K562 (cell line): ENCODE results near the gene MTPN. TPM values are rescaled to one million over a fixed set of nuclear protein-coding genes. Genes with fewer than 3 reads are reported as not detected.

Source experiments
- BCL6 ChIP-seq: fragments of 250-450 bp; sonication (Bioruptor Pico); IDR thresholded peaks from 2 replicates; pipeline ENCODE4 v1.4.0; 2020
- BCOR ChIP-seq: fragments of 450-650 bp; IDR thresholded peaks from 2 replicates; pipeline ENCODE4 v1.6.1; 2016
- DPF2 ChIP-seq: fragments of 450-650 bp; IDR thresholded peaks from 2 replicates; pipeline ENCODE4 v1.6.1; 2016
- KDM1A ChIP-seq, 2 experiments: fragments of 450-650 bp; IDR thresholded peaks; 2 replicates each; pipeline ENCODE4 v1.6.1; 2016; ENCODE audit warnings: mild to moderate bottlenecking in 2 of 2
- MLLT1 ChIP-seq, 2 experiments: fragments of 450-650 bp; IDR thresholded peaks; 2 replicates each; pipeline ENCODE4 v1.6.1; 2016
- MTA3 ChIP-seq: fragments of 450-650 bp; formaldehyde crosslinking; IDR thresholded peaks from 2 replicates; pipeline ENCODE4 v1.6.1; 2017; ENCODE audit warnings: mild to moderate bottlenecking, borderline replicate concordance
- NCOR1 ChIP-seq: fragments of 450-650 bp; IDR thresholded peaks from 2 replicates; pipeline ENCODE4 v1.6.1; 2016; ENCODE audit warnings: mild to moderate bottlenecking, moderate library complexity
- PRMT5 ChIP-seq: sonication (generic); formaldehyde crosslinking; IDR thresholded peaks from 2 replicates; pipeline ENCODE4 v1.5.0; 2020; ENCODE audit warnings: missing genetic modification reagents
- SRF ChIP-seq, 2 experiments: fragments of 250-450, 450-650 bp in 1 of 2; sonication (Bioruptor Pico) in 1 of 2; sonication (generic) in 1 of 2; formaldehyde crosslinking; IDR thresholded peaks; 2 replicates each; pipeline versions ENCODE4 v1.5.0 to v1.5.1; 2020 to 2022; ENCODE audit warnings: mild to moderate bottlenecking in 1 of 2, missing genetic modification reagents in 1 of 2
- STAT5A ChIP-seq: IDR thresholded peaks from 2 replicates; pipeline ENCODE4 v1.6.1; 2012; ENCODE audit warnings: low read length, inconsistent platforms, borderline replicate concordance
- ZFPM2 ChIP-seq: fragments of 250-450 bp; sonication (Bioruptor Pico); IDR thresholded peaks from 2 replicates; pipeline ENCODE4 v1.5.1; 2022; ENCODE audit warnings: mild to moderate bottlenecking
- ZNF133 ChIP-seq: fragments of 250-450 bp; sonication (Bioruptor Pico); IDR thresholded peaks from 2 replicates; pipeline ENCODE4 v1.4.0; 2020; ENCODE audit warnings: mild to moderate bottlenecking
- ZNF324 ChIP-seq: fragments of 250-450 bp; sonication (Bioruptor Pico); IDR thresholded peaks from 2 replicates; pipeline ENCODE4 v1.4.0; 2020; ENCODE audit warnings: mild to moderate bottlenecking
- ZNF398 ChIP-seq: fragments of 250-450 bp; sonication (Bioruptor Pico); IDR thresholded peaks from 2 replicates; pipeline ENCODE4 v1.8.0; 2021; ENCODE audit warnings: moderate library complexity, mild to moderate bottlenecking, inconsistent platforms
- ZNF507 ChIP-seq: conservative IDR thresholded peaks from 2 replicates; pipeline ENCODE4 v1.6.1; 2017; ENCODE audit warnings: missing genetic modification characterization, missing compliant biosample characterization
- ZNF518B ChIP-seq: fragments of 250-450 bp; sonication (Bioruptor Pico); IDR thresholded peaks from 2 replicates; pipeline ENCODE4 v1.5.0; 2021; ENCODE audit warnings: mild to moderate bottlenecking, moderate library complexity
- ZNF644 ChIP-seq: fragments of 200-800 bp; sonication (Bioruptor generic); IDR thresholded peaks from 2 replicates; pipeline ENCODE4 v1.6.1; 2016; ENCODE audit warnings: low read depth, missing genetic modification characterization, missing compliant biosample characterization
- ZNF780A ChIP-seq: fragments of 250-450 bp; sonication (Bioruptor Pico); IDR thresholded peaks from 2 replicates; pipeline ENCODE4 v1.5.0; 2021; ENCODE audit warnings: mild to moderate bottlenecking
- polyA plus RNA-seq, 8 experiments: library from polyadenylated mRNA; depleted of rRNA in 4 of 8; stranded (reverse) in 5 of 8; unstranded in 3 of 8; fragments of >200 nt; fragmentation: Nextera tagmentation in 2 of 8; fragmentation: Illumina TruSeq in 1 of 8; extraction: Ambion mirVana in 2 of 8; extraction: Trizol in 1 of 8; gene quantifications; 2 replicates each; pipeline versions ENCODE4 v1.2.1 to v1.2.3, GENCODE V29; 2011 to 2014; ENCODE audit warnings: inconsistent platforms in 1 of 8, missing spikeins in 1 of 8
- total RNA-seq, 7 experiments: library from RNA; depleted of rRNA in 6 of 7; stranded (reverse); fragments of >200 nt in 6 of 7; fragmentation: Illumina TruSeq in 2 of 7; extraction: Trizol in 2 of 7; gene quantifications; 2 replicates each; pipeline versions ENCODE4 v1.2.1 to v1.2.3, GENCODE V29; 2011 to 2021; ENCODE audit warnings: low replicate concordance in 1 of 7
- TF ChIP-seq, protein P1 (sequence below): fragments of 450-650 bp; conservative IDR thresholded peaks from 2 replicates; pipeline ENCODE4 v1.6.1; 2016; ENCODE audit warnings: missing genetic modification characterization, low read depth, mild to moderate bottlenecking, missing compliant biosample characterization, moderate library complexity

MTPN gene
- total and polyA plus RNA-seq, 9 of the 15 experiments (the other 6 are each of a cell fraction or from before 2014, with no cell fraction given), result 68.5 to 261 (median 156) TPM

GRCh38 chr7:135940077-135941075 is 36.8 kb downstream of the MTPN start (continued):
- TF ChIP-seq DPF2 (no peak), MTA3 (no peak), ZNF507 (tag) (no peak), BCL6 (no peak), ZFPM2 (no peak), MLLT1 (IDR thresholded peaks at IDR 0.05) (no peak), STAT5A (no peak), ZNF398 (CRISPR knock-in tag) (peak; percentile 66; the same call in 1 of the 2 replicates), ZNF133 (CRISPR knock-in tag) (no peak), NCOR1 (no peak), ZNF644 (peak; percentile 56; the same call in 1 of the 2 replicates), ZNF324 (CRISPR knock-in tag) (0 out of 2 replicates have a peak, but pooled peaks have one; percentile 18), ZNF518B (CRISPR knock-in tag) (no peak), PRMT5 (CRISPR knock-in tag) (no peak), ZNF780A (CRISPR knock-in tag) (no peak), BCOR (no peak), KDM1A (IDR thresholded peaks at IDR 0.05) (no peak), SRF (CRISPR knock-in tag; IDR thresholded peaks at IDR 0.05) (no peak)
- TF ChIP-seq, protein P1, sequence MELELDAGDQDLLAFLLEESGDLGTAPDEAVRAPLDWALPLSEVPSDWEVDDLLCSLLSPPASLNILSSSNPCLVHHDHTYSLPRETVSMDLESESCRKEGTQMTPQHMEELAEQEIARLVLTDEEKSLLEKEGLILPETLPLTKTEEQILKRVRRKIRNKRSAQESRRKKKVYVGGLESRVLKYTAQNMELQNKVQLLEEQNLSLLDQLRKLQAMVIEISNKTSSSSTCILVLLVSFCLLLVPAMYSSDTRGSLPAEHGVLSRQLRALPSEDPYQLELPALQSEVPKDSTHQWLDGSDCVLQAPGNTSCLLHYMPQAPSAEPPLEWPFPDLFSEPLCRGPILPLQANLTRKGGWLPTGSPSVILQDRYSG (tag), result peak; percentile 87
